Esophagus muscularis mucosa (tissue), 4 donors: Measurements from ENCODE around the gene MTA2. TPM values are rescaled to one million over a fixed set of nuclear protein-coding genes. Genes with fewer than 3 reads are reported as not detected.

Experiments
- DNase-seq: peaks from one replicate; pipeline ENCODE4 v3.0.0-alpha.2; 2017; ENCODE audit errors: extremely low spot score
- H3K27ac ChIP-seq, 4 donors: fragments of 200-600 bp; sonication (generic); replicated peaks in 1 of 4; 1 replicate in 3 of 4; 2 replicates in 1 of 4; pipeline ENCODE4 v1.5.1; 2016 to 2019; ENCODE audit warnings: mild to moderate bottlenecking in 1 of 4
- H3K27me3 ChIP-seq, 4 donors: fragments of 200-600 bp; sonication (generic); one replicate each; pipeline versions ENCODE4 v1.5.1 to v1.6.0; 2016 to 2019
- H3K36me3 ChIP-seq, 4 donors: fragments of 200-600 bp; sonication (generic); one replicate each; pipeline ENCODE4 v1.5.1; 2016 to 2019
- H3K4me1 ChIP-seq, 4 donors: fragments of 200-600 bp; sonication (generic); one replicate each; pipeline ENCODE4 v1.5.1; 2016 to 2019
- H3K4me3 ChIP-seq, 4 donors: fragments of 200-600 bp; sonication (generic); 1 replicate in 2 of 4; 2 replicates in 2 of 4; pipeline ENCODE4 v1.5.1; 2016 to 2019; ENCODE audit warnings: mild to moderate bottlenecking in 4 of 4, moderate library complexity in 1 of 4
- H3K9me3 ChIP-seq, 4 donors: fragments of 200-600 bp; sonication (generic); 1 replicate in 3 of 4; 2 replicates in 1 of 4; pipeline ENCODE4 v1.5.1; 2016 to 2019
- CTCF ChIP-seq, 3 experiments: fragments of 200-600 bp in 2 of 3; fragments of 450-650 bp in 1 of 3; sonication (generic) in 2 of 3; IDR thresholded peaks; one replicate each; pipeline ENCODE4 v1.5.1; 2017 to 2019; ENCODE audit warnings: antibody characterized with exemption in 3 of 3, mild to moderate bottlenecking in 2 of 3, moderate library complexity in 1 of 3
- EP300 ChIP-seq: sonication (generic); formaldehyde crosslinking; IDR thresholded peaks from one replicate; pipeline ENCODE4 v1.6.1; 2017; ENCODE audit warnings: antibody characterized with exemption
- POLR2A ChIP-seq: fragments of 450-650 bp; IDR thresholded peaks from one replicate; pipeline ENCODE4 v1.6.1; 2017; ENCODE audit warnings: antibody characterized with exemption, moderate library complexity, mild to moderate bottlenecking, low read depth
- POLR2AphosphoS5 ChIP-seq, 2 donors: sonication (generic); formaldehyde crosslinking; IDR thresholded peaks; one replicate each; pipeline ENCODE4 v1.6.1; 2017; ENCODE audit warnings: antibody characterized with exemption in 2 of 2
- WGBS: methylation state at CpG from one replicate; pipeline ENCODE4 v1.1.5; 2018; 5-methylcytosine and 5-hydroxymethylcytosine counted together
- intact Hi-C: fragments of 100-400 bp; cut with DNase I; formaldehyde crosslinking; loops from one replicate; pipeline ENCODE4 v1.15.1; 2023
- total RNA-seq, 4 donors: library from RNA; depleted of rRNA; stranded (reverse); fragments of >200 nt; gene quantifications; one replicate each; pipeline versions ENCODE4 v1.1.0 to v1.2.1, GENCODE V29; 2016

Gene MTA2
- total RNA-seq, 4 donors from 2014 or later, result 60.2 to 91.4 (median 88.3) TPM

GRCh38 chr11:62575156-62575555, 26.5 kb downstream of the MTA2 start:
- peak overlapping the region; percentile 93 to 96 (median 94) for H3K27ac ChIP-seq
- no peak for DNase-seq
- intact Hi-C loops, result no loop called here
- no peaks in the 10 kb centered on the region for H3K9me3 ChIP-seq
- WGBS, result 63% methylated on average over 13 of the region's 17 CpGs
- H3K4me3 ChIP-seq, result peak overlapping the region; percentile 74 to 84 (median 81)
- TF ChIP-seq POLR2AphosphoS5 (IDR thresholded peaks at IDR 0.05), result no peak
- no peak for TF ChIP-seq EP300
- no peak for TF ChIP-seq CTCF (IDR thresholded peaks at IDR 0.05)
- TF ChIP-seq POLR2A, result no peak
- peaks cover 32 to 71% (median 62%) of the 10 kb centered on the region in 4 donors for H3K36me3 ChIP-seq
- peaks cover 42 to 62% (median 55%) of the 10 kb centered on the region in 4 donors for H3K4me1 ChIP-seq
- no peaks in the 10 kb centered on the region for H3K27me3 ChIP-seq

GRCh38 chr11:62574363-62575071, 27.1 kb downstream of the MTA2 start:
- peak overlapping the region; percentile 74 to 84 (median 81) for H3K4me3 ChIP-seq
- no peaks in the 10 kb centered on the region for H3K27me3 ChIP-seq
- H3K36me3 ChIP-seq, result peaks cover 39 to 71% (median 63%) of the 10 kb centered on the region in 4 donors
- DNase-seq, result no peak
- WGBS, result 2% methylated on average over 16 of the region's 33 CpGs
- no peaks in the 10 kb centered on the region for H3K9me3 ChIP-seq
- peaks cover 42 to 69% (median 61%) of the 10 kb centered on the region in 4 donors for H3K4me1 ChIP-seq
- intact Hi-C loops, result no loop called here
- TF ChIP-seq EP300 (no peak), POLR2AphosphoS5 (IDR thresholded peaks at IDR 0.05) (peak in 1 of 2 donors; percentile 12)
- H3K27ac ChIP-seq, result peak overlapping the region; percentile 93 to 96 (median 94)

GRCh38 chr11:62573592-62574362, 27.9 kb downstream of the MTA2 start, which contains the start of gene EEF1G:
Gene EEF1G (minus strand): TSS chr11:62573891. CDS start chr11:62573842, 49 bp downstream.
- Histone ChIP-seq H3K4me3 (peak within 1 kb of the TSS; percentile 74 to 84 (median 81)), H3K9me3 (no peaks in the 10 kb centered on the region), H3K4me1 (peaks cover 42 to 70% (median 63%) of the 10 kb centered on the region in 4 donors), H3K27me3 (no peaks in the 10 kb centered on the region), H3K27ac (peak within 1 kb of the TSS; percentile 93 to 96 (median 94)), H3K36me3 (peaks cover 43 to 71% (median 64%) of the 10 kb centered on the region in 4 donors)
- WGBS, result under 1% methylated on average over 39 of the region's 46 CpGs
- intact Hi-C loops, result no loop called here
- DNase-seq, result peak; percentile 100
- TF ChIP-seq EP300 (no peak), POLR2AphosphoS5 (IDR thresholded peaks at IDR 0.05) (peak; percentile 94 to 97), CTCF (IDR thresholded peaks at IDR 0.05) (peak in 1 of 3 experiments; percentile 25), POLR2A (peak; percentile 49)

GRCh38 chr11:62573006-62573591, 28.6 kb downstream of the MTA2 start:
- peaks cover 42 to 71% (median 63%) of the 10 kb centered on the region in 4 donors for H3K36me3 ChIP-seq
- no peak for TF ChIP-seq EP300
- TF ChIP-seq POLR2AphosphoS5 (IDR thresholded peaks at IDR 0.05), result no peak
- no peak for TF ChIP-seq CTCF (IDR thresholded peaks at IDR 0.05)
- no peak for TF ChIP-seq POLR2A
- intact Hi-C loops, result no loop called here

More at GRCh38 chr11:62573006-62573591, 28.6 kb downstream of the MTA2 start:
- peak overlapping the region; percentile 74 to 84 (median 81) for H3K4me3 ChIP-seq
- H3K27me3 ChIP-seq, result no peaks in the 10 kb centered on the region
- DNase-seq, result no peak
- WGBS, result 0% methylated on average over 29 of the region's 33 CpGs
- H3K4me1 ChIP-seq, result peaks cover 42 to 70% (median 63%) of the 10 kb centered on the region in 4 donors
- H3K9me3 ChIP-seq, result no peaks in the 10 kb centered on the region
- peak overlapping the region; percentile 82 to 96 (median 90) for H3K27ac ChIP-seq
